Measurements from ENCODE around the gene PTTG1.

GRCh38 chr5:160397492-160397891 is 24.2 kb upstream of the PTTG1 start:
- TF ChIP-seq CTCF (conservative IDR thresholded peaks at IDR 0.05 in 1 of 2, IDR thresholded peaks at IDR 0.05 in 1 of 2; ENCODE audit: low read depth in 1 of 2, low read length in 2 of 2) (no peak), EZH2 (IDR thresholded peaks at IDR 0.05; ENCODE audit: low read length, missing control alignments) (no peak)

Data from fibroblast of lung (primary cell).